Astrocyte (in vitro differentiated cells and primary cell): ENCODE results near the gene USP40.

Source experiments
- CTCF ChIP-seq: IDR thresholded peaks from 2 replicates; pipeline ENCODE4 v1.5.1; 2011; ENCODE audit warnings: low read depth, mild to moderate bottlenecking, inconsistent platforms, low read length, moderate library complexity; ENCODE audit not compliant: insufficient read depth
- EZH2 ChIP-seq: IDR thresholded peaks from 2 replicates; pipeline ENCODE4 v1.6.1; 2012; ENCODE audit warnings: mild to moderate bottlenecking, low read length, inconsistent platforms; ENCODE audit not compliant: insufficient read depth

DNA sequence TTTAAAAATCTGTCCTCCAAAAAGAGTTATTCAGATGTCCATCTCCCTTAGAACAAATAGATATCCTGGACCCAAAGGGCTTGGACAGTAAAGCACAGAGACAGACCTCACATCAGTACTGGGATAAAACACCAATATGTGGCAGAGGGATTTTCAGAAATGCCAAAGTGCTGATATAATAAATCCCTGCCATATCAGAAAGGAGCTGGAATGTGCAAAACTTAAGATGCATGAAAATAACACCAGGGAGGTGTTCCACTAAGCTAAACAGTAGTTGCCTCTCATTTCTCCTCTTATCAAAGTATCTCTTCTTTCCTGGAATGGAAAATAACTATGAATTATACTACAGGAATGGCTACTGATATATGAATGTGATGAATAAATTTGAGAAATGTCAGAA, 13.2 kb downstream of the USP40 start:
- TF ChIP-seq CTCF (no peak), EZH2 (no peak)
